Endodermal cell (in vitro differentiated cells): ENCODE results near the gene DNAJB13. TPM values are rescaled to one million over a fixed set of nuclear protein-coding genes. Genes with fewer than 3 reads are reported as not detected.
A peak's percentile ranks its signal among the peaks of the same experiment; 100 is the strongest.

Source experiments
- DNase-seq: peaks from one replicate; pipeline ENCODE4 v3.0.0-alpha.2; 2017
- H3K27ac ChIP-seq: 2 replicates; pipeline ENCODE4 v1.5.1; 2013; ENCODE audit warnings: mild to moderate bottlenecking, low read depth, low read length, moderate library complexity
- H3K27me3 ChIP-seq: 2 replicates; pipeline ENCODE4 v1.6.1; 2013; ENCODE audit warnings: mild to moderate bottlenecking, low read length, moderate library complexity; ENCODE audit not compliant: insufficient read depth, control insufficient read depth, poor library complexity, severe bottlenecking
- H3K36me3 ChIP-seq: 2 replicates; pipeline ENCODE4 v1.7.0; 2013; ENCODE audit warnings: mild to moderate bottlenecking, low read length, moderate library complexity; ENCODE audit not compliant: control insufficient read depth, insufficient read depth
- H3K4me1 ChIP-seq: one replicate; pipeline ENCODE4 v1.7.0; 2013; ENCODE audit warnings: low read length; ENCODE audit not compliant: control insufficient read depth, insufficient read depth
- H3K4me3 ChIP-seq: 2 replicates; pipeline ENCODE4 v1.5.1; 2013; ENCODE audit warnings: mild to moderate bottlenecking, low read length, moderate library complexity
- H3K9ac ChIP-seq: 2 replicates; pipeline ENCODE4 v1.6.1; 2013; ENCODE audit warnings: mild to moderate bottlenecking, low read length, moderate library complexity; ENCODE audit not compliant: poor library complexity, severe bottlenecking; ENCODE audit errors: extremely low read depth
- H3K9me3 ChIP-seq: 2 replicates; pipeline ENCODE4 v1.6.1; 2013; ENCODE audit warnings: mild to moderate bottlenecking, low read length, moderate library complexity; ENCODE audit not compliant: control insufficient read depth
- H3K27ac Mint-ChIP-seq: 2 replicates; pipeline ENCODE4 v1.8.0; 2020; ENCODE audit warnings: mixed read lengths
- H3K27me3 Mint-ChIP-seq: 2 replicates; pipeline ENCODE4 v1.8.0; 2021; ENCODE audit warnings: mild to moderate bottlenecking, mixed read lengths; ENCODE audit not compliant: insufficient read depth
- H3K36me3 Mint-ChIP-seq: 2 replicates; pipeline ENCODE4 v1.8.0; 2020; ENCODE audit warnings: low read depth, mixed read lengths
- H3K4me1 Mint-ChIP-seq: 2 replicates; pipeline ENCODE4 v1.8.0; 2020; ENCODE audit warnings: mixed read lengths
- H3K4me3 Mint-ChIP-seq: 2 replicates; pipeline ENCODE4 v1.8.0; 2020; ENCODE audit warnings: mild to moderate bottlenecking, moderate library complexity, mixed read lengths
- H3K9me3 Mint-ChIP-seq: 2 replicates; pipeline ENCODE4 v1.8.0; 2020; ENCODE audit warnings: mild to moderate bottlenecking, mixed read lengths
- WGBS, 2 experiments: methylation state at CpG; one replicate each; pipeline versions ENCODE4 v1.1.5 to v1.1.7; 2013; ENCODE audit warnings: missing lambda C conversion rate in 2 of 2, mixed read lengths in 1 of 2; ENCODE audit not compliant: insufficient coverage in 1 of 2, insufficient read length in 1 of 2; 5-methylcytosine and 5-hydroxymethylcytosine counted together
- long read RNA-seq, 4 experiments: library from polyadenylated mRNA in 2 of 4; library from RNA in 1 of 4; library from capped mRNA in 1 of 4; stranded (forward) in 3 of 4; unstranded in 1 of 4; transcript quantifications; one replicate each; pipeline ENCODE4 v2.0.0, GENCODE V29; 2020 to 2021; ENCODE audit warnings: inconsistent platforms in 1 of 4
- polyA plus RNA-seq, 2 experiments: library from polyadenylated mRNA; stranded (reverse); fragments of 50-300 nt; gene quantifications; one replicate each; pipeline ENCODE4 v1.2.3, GENCODE V29; 2013
- total RNA-seq, 2 donors: library from RNA; stranded (reverse); fragmentation: NEBNext Ultra II Directional in 1 of 2; extraction: Animal tissue kit (Norgen Biotek cat#: 25700) in 1 of 2; gene quantifications; 2 replicates in 1 of 2; 3 replicates in 1 of 2; pipeline ENCODE4 v1.2.1, GENCODE V29; 2021
- TF ChIP-seq, protein P1 (sequence below): fragments of 200-600 bp; sonication (generic); conservative IDR thresholded peaks from 2 replicates; pipeline ENCODE4 v1.5.0; 2021; ENCODE audit warnings: antibody characterized with exemption, mild to moderate bottlenecking

DNAJB13 gene
- 1 to 10 TPM in 1 of 2 donors, under 1 TPM in 1; 0.44 to 1.2 TPM for total RNA-seq
- polyA plus RNA-seq (2013, experiment 1 of 2) = 0.43 TPM
- 0.58 TPM for polyA plus RNA-seq (2013, experiment 2 of 2)
- long read RNA-seq, experiment 1 = 0 reads
- long read RNA-seq, experiment 2 = 0 reads
- long read RNA-seq, experiment 3 = 0 reads
- long read RNA-seq, experiment 4, partial matches to known transcripts = 0 of 1 reads
- long read RNA-seq, experiment 4, other reads (novel, unspliced or antisense) = 1 of 1 reads

- H3K9me3 Mint-ChIP-seq = peaks cover 17% of the 10 kb centered on the region
- Histone ChIP-seq H3K27ac (no peak within 1 kb of the TSS), H3K4me3 (no peak within 1 kb of the TSS), H3K36me3 (no peaks in the 10 kb centered on the region), H3K9ac (no peak within 1 kb of the TSS), H3K27me3 (no peaks in the 10 kb centered on the region), H3K9me3 (peaks cover 12% of the 10 kb centered on the region), H3K4me1 (no peaks in the 10 kb centered on the region)
- no peak within 1 kb of the TSS for H3K27ac Mint-ChIP-seq
- peaks cover 3% of the 10 kb centered on the region for H3K27me3 Mint-ChIP-seq
- TF ChIP-seq, protein P1, sequence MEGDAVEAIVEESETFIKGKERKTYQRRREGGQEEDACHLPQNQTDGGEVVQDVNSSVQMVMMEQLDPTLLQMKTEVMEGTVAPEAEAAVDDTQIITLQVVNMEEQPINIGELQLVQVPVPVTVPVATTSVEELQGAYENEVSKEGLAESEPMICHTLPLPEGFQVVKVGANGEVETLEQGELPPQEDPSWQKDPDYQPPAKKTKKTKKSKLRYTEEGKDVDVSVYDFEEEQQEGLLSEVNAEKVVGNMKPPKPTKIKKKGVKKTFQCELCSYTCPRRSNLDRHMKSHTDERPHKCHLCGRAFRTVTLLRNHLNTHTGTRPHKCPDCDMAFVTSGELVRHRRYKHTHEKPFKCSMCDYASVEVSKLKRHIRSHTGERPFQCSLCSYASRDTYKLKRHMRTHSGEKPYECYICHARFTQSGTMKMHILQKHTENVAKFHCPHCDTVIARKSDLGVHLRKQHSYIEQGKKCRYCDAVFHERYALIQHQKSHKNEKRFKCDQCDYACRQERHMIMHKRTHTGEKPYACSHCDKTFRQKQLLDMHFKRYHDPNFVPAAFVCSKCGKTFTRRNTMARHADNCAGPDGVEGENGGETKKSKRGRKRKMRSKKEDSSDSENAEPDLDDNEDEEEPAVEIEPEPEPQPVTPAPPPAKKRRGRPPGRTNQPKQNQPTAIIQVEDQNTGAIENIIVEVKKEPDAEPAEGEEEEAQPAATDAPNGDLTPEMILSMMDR = no peak
- no peaks in the 10 kb centered on the region for H3K4me1 Mint-ChIP-seq
- H3K4me3 Mint-ChIP-seq = no peak within 1 kb of the TSS
- 59 to 76% methylated on average over 7 to 12 of the region's 12 CpGs for WGBS, 2 experiments
- DNase-seq = peak; percentile 91
- peaks cover 2% of the 10 kb centered on the region for H3K36me3 Mint-ChIP-seq
These were observed at the start of gene DNAJB13 for GRCh38 chr11:73950869-73951710. Gene DNAJB13, plus strand, starts transcription at chr11:73951026. Its CDS starts 44 bp downstream, at chr11:73951070.

GRCh38 chr11:73902303-73902702 is 48.5 kb upstream of the DNAJB13 start:
- H3K4me3 Mint-ChIP-seq = no peak overlapping the region
- H3K9me3 ChIP-seq = no peaks in the 10 kb centered on the region
- H3K27ac Mint-ChIP-seq = no peak overlapping the region
- peaks cover 44% of the 10 kb centered on the region for H3K36me3 Mint-ChIP-seq
- H3K36me3 ChIP-seq = peaks cover 18% of the 10 kb centered on the region
- H3K4me1 Mint-ChIP-seq = no peaks in the 10 kb centered on the region
- no peak overlapping the region for H3K27ac ChIP-seq
- 93 to 100% methylated on average over 1 of the region's 1 CpG for WGBS, 2 experiments
- no peak overlapping the region for H3K9ac ChIP-seq
- H3K4me3 ChIP-seq = no peak overlapping the region
- no peaks in the 10 kb centered on the region for H3K27me3 ChIP-seq
- H3K4me1 ChIP-seq = no peaks in the 10 kb centered on the region
- DNase-seq = no peak
- no peaks in the 10 kb centered on the region for H3K27me3 Mint-ChIP-seq
- peaks cover 5% of the 10 kb centered on the region for H3K9me3 Mint-ChIP-seq
- TF ChIP-seq, protein P1 = no peak

- H3K27ac Mint-ChIP-seq = no peak overlapping the region
- H3K27me3 ChIP-seq = no peaks in the 10 kb centered on the region
- H3K9me3 ChIP-seq = no peaks in the 10 kb centered on the region
- H3K4me1 Mint-ChIP-seq = no peaks in the 10 kb centered on the region
- H3K4me1 ChIP-seq = no peaks in the 10 kb centered on the region
- peaks cover 7% of the 10 kb centered on the region for H3K36me3 ChIP-seq
- WGBS, 2 experiments = 93% methylated on average over 3 to 4 of the region's 4 CpGs
- H3K4me3 Mint-ChIP-seq = no peak overlapping the region
- TF ChIP-seq, protein P1 = peak; percentile 33
- no peak overlapping the region for H3K27ac ChIP-seq
- H3K4me3 ChIP-seq = no peak overlapping the region
- DNase-seq = peak; percentile 43
- no peaks in the 10 kb centered on the region for H3K9me3 Mint-ChIP-seq
- H3K27me3 Mint-ChIP-seq = no peaks in the 10 kb centered on the region
- peaks cover 36% of the 10 kb centered on the region for H3K36me3 Mint-ChIP-seq
- H3K9ac ChIP-seq = no peak overlapping the region
These were observed 43.6 kb upstream of the DNAJB13 start for GRCh38 chr11:73907191-73907590.
